Measurements from ENCODE around the gene DMAP1.

DMAP1 gene

GRCh38 chr1:44267438-44267837, 54.2 kb downstream of the DMAP1 start:
- intact Hi-C loops (cut with DNase I), result no loop called here
- DNase-seq, result no peak

- intact Hi-C loops (cut with DNase I), result no loop called here
- no peak for DNase-seq
These were observed 54.8 kb downstream of the DMAP1 start for GRCh38 chr1:44268054-44268453.
